GM10266 (cell line): ENCODE results near the gene PRPF18.

Experiments used
- DNase-seq: peaks from one replicate; pipeline ENCODE4 v3.0.0; 2012; ENCODE audit errors: extremely low spot score
- TF ChIP-seq, protein P1 (sequence below): IDR thresholded peaks from 2 replicates; pipeline ENCODE4 v1.5.1; 2012; ENCODE audit warnings: mild to moderate bottlenecking, low read depth; ENCODE audit not compliant: control insufficient read depth, insufficient read depth; ENCODE audit errors: missing control alignments

PRPF18 gene

DNA sequence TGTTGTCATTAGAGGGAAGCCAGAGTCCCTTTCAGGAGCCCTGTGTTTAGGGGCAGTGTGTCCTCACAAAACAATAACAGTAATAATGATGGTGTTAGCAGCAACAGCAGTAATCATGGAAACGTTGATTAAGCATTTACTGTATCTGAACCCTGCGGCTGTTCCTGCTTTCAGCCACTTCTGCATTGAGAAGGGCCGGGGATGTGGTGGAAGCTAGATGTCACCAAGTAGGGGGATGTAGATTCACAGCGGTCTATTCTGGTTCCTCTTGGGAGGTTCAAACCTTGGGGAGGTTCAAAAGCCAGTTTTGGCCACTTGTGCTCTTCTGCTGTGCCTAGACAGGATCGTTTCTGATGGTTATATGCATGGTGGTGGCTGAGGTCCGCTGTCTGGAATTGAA is 44.8 kb downstream of the PRPF18 start:
- DNase-seq: no peak

DNA sequence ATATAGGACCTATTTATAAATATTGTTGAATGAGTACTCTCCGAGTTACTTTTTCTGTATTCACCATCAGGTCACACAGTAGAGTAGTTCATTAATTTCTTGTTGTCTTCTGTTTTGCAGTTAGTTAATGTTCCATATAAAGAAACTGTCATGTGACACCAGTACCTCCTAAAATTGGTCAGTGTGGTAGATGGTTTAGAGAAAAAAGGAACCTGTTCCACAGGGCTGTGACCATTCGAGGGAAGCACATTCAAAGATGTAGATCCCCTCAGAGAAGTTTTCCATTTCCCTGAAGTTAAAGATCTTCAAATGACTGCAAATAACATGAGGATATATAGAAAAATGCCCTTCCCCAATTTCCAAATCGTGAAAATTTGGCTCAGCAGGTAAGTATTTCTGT is 45.7 kb downstream of the PRPF18 start:
- TF ChIP-seq, protein P1, sequence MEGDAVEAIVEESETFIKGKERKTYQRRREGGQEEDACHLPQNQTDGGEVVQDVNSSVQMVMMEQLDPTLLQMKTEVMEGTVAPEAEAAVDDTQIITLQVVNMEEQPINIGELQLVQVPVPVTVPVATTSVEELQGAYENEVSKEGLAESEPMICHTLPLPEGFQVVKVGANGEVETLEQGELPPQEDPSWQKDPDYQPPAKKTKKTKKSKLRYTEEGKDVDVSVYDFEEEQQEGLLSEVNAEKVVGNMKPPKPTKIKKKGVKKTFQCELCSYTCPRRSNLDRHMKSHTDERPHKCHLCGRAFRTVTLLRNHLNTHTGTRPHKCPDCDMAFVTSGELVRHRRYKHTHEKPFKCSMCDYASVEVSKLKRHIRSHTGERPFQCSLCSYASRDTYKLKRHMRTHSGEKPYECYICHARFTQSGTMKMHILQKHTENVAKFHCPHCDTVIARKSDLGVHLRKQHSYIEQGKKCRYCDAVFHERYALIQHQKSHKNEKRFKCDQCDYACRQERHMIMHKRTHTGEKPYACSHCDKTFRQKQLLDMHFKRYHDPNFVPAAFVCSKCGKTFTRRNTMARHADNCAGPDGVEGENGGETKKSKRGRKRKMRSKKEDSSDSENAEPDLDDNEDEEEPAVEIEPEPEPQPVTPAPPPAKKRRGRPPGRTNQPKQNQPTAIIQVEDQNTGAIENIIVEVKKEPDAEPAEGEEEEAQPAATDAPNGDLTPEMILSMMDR: no peak
- no peak for DNase-seq

More for the DNA sequence above, 44.8 kb downstream of the PRPF18 start:
- TF ChIP-seq, protein P1: no peak

DNA sequence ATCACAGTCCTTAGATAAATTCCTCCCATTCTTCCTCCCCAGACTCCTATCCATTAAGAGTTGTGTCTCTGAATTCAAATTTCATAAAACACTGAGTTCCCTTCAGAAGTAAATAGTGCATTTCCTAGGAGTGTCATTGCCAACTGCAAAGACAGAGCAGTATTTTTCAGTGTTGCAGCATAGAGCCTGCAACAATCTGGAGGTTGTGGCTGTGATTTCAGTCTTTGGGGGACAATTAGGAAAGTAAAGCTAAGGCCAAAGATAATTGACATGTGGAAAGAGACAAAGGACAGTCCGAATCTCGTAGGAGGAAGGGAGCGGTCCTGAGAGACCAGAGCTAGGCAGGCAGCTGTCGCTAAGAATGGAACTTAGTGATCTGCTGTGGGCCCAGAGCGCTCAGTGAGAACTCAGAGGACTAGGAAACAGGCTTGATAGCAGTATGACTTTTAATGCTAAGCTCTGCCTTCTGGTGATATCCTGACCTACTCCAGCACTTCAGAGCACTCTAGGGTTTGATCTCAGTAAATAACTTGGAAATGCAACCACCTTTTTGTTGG is 46.2 kb downstream of the PRPF18 start:
- DNase-seq: no peak
- TF ChIP-seq, protein P1: no peak

DNA sequence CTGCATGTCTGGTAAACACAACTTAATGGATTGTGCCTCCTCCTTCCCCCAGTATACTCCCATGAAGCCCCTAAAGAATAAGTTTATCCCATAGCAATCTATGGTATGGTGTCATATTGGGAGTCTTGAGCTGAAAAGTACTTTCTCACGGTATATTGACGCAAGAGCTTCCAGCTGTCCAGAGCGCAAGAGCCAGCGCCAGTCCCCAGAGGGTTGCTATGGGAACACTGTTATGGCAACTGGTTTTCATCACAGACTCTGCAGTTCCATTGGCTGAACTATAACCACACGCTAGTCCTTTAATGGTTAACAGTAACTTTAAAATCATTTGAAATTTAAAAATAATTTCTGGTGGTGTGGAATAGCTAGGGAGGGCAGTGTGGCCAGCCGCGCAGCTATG is 46.9 kb downstream of the PRPF18 start:
- TF ChIP-seq, protein P1: no peak
- no peak for DNase-seq

DNA sequence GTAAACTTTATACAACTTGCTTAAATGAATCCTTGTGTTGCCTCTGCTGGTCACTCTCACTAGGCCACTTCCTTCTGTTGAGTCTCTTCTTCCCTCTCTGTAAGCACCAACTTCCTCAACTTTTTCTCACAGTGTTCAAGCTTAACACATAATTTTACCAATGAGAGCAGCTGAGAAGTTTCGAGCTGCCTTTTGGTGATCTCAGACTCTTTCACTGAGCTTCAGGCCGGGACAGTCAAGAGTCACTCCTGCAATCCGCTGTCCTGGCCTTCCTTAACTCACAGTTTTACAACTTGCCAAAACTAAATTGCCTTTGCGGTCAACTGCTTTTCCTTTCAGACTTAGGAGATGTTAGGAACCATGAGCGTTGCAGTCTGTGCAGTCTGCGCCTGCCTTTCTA is 47.4 kb downstream of the PRPF18 start:
- TF ChIP-seq, protein P1: no peak
- no peak for DNase-seq

DNA sequence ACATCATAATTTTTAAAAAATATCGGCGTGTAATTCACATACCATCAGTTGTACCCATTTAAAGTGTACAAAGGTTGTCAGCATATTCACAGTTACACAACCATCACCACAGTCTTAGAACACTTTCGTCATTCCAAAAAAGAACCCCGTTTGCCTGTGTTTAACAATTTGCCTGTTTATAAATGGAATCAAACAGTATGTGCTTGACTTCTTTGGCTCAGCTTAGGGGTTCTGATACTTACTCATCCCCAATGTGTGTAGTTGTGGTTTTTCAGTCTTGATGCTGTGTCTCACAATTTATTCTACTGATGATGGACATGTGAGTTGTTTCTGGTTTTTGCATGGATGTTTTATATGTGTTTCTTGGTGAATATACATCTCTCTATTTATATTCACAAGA is 50.0 kb downstream of the PRPF18 start:
- DNase-seq: no peak
- TF ChIP-seq, protein P1: no peak

DNA sequence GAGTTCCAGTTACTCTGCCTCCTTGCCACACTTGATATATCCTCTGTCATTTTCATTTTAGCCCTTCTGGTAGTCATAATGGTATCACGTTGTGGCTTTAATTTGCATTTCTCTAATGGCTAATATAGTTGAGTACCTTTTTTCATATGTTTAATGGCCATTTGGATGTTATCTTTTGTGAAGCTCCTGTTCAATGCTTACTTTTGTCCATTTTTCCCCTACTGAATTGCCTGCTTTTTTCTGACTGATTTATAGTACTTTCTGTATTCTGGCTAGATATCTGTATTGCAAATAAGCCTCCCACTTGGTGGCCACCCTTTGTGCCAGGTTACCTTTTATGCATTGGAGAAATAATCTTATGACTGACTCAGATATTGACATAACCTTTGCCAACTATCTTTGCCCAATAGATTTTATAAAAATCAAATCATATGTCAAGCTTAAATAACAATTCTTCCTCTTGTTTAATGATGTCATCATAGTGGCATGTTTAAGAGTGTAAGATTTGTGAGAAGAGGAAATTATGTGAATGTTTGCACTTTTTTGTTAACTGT is 50.6 kb downstream of the PRPF18 start:
- DNase-seq: no peak
- TF ChIP-seq, protein P1: no peak
